Lower lobe of right lung (tissue), 2 donors: Measurements from ENCODE around the gene GPR21. TPM values are rescaled to one million over a fixed set of nuclear protein-coding genes. Genes with fewer than 3 reads are reported as not detected.

Experiments
- ATAC-seq, 2 donors: fragments of 200-7000 bp; cut with Tn5 transposase; one replicate each; pipeline ENCODE4 v1.9.1; 2020 to 2022; ENCODE audit warnings: mild to moderate bottlenecking in 2 of 2, moderate library complexity in 2 of 2
- DNase-seq: peaks from one replicate; pipeline ENCODE4 v3.0.0-alpha.2; 2020
- H3K27ac ChIP-seq: fragments of 200-600 bp; one replicate; pipeline ENCODE4 v1.8.0; 2022
- H3K27me3 ChIP-seq: fragments of 200-600 bp; one replicate; pipeline ENCODE4 v1.8.0; 2022; ENCODE audit warnings: low read depth
- H3K36me3 ChIP-seq: fragments of 200-600 bp; one replicate; pipeline ENCODE4 v1.8.0; 2022; ENCODE audit warnings: mild to moderate bottlenecking
- H3K4me1 ChIP-seq: fragments of 200-600 bp; one replicate; pipeline ENCODE4 v1.8.0; 2022
- H3K4me3 ChIP-seq: fragments of 200-600 bp; one replicate; pipeline ENCODE4 v1.8.0; 2022; ENCODE audit warnings: mild to moderate bottlenecking
- H3K9me3 ChIP-seq: fragments of 200-600 bp; one replicate; pipeline ENCODE4 v1.8.0; 2022
- CTCF ChIP-seq: fragments of 200-600 bp; IDR thresholded peaks from one replicate; pipeline ENCODE4 v1.8.0; 2022; ENCODE audit warnings: antibody characterized with exemption, mild to moderate bottlenecking
- intact Hi-C: fragments of 100-400 bp; cut with DNase I; formaldehyde crosslinking; loops from one replicate; pipeline ENCODE4 v1.11.0; 2022
- total RNA-seq: library from RNA; stranded (reverse); fragmentation: NEBNext Ultra II Directional; extraction: Animal tissue kit (Norgen Biotek cat#: 25700); gene quantifications from one replicate; pipeline ENCODE4 v1.2.1, GENCODE V29; 2021
- donor health status: DM: no; HTN: yes; CAD: no; lungs with severe emphysema.

GPR21 gene
- total RNA-seq, 1 donor from 2014 or later = 2.2 TPM

- peaks cover 27% of the 10 kb centered on the region for H3K36me3 ChIP-seq
- TF ChIP-seq CTCF = no peak
- no peaks in the 10 kb centered on the region for H3K27me3 ChIP-seq
- H3K4me1 ChIP-seq = peaks cover 21% of the 10 kb centered on the region
- intact Hi-C loops = no loop called here
- no peak overlapping the region for H3K27ac ChIP-seq
- ATAC-seq = peak; percentile 41 to 59
- no peak overlapping the region for H3K4me3 ChIP-seq
- no peaks in the 10 kb centered on the region for H3K9me3 ChIP-seq
- no peak for DNase-seq
These were observed 1.5 kb upstream of the GPR21 start for GRCh38 chr9:123031963-123032362.

- DNase-seq (no peak), ATAC-seq (peak in 1 of 2 donors; percentile 35)
- intact Hi-C loops = no loop called here
- no peak for TF ChIP-seq CTCF
- H3K27me3 ChIP-seq = no peaks in the 10 kb centered on the region
- H3K9me3 ChIP-seq = no peaks in the 10 kb centered on the region
- no peak overlapping the region for H3K27ac ChIP-seq
- peaks cover 15% of the 10 kb centered on the region for H3K4me1 ChIP-seq
- H3K4me3 ChIP-seq = peak overlapping the region; percentile 2
- H3K36me3 ChIP-seq = peaks cover 17% of the 10 kb centered on the region
These were observed 566 bp downstream of the GPR21 start for GRCh38 chr9:123033864-123034601.

GRCh38 chr9:123034881-123035510, 1.5 kb downstream of the GPR21 start:
- H3K4me3 ChIP-seq = peak overlapping the region; percentile 2

GRCh38 chr9:123035791-123036190, 2.3 kb downstream of the GPR21 start:
- ATAC-seq (no peak), DNase-seq (no peak)
- H3K36me3 ChIP-seq = peaks cover 9% of the 10 kb centered on the region
- no peak overlapping the region for H3K4me3 ChIP-seq
- H3K4me1 ChIP-seq = peaks cover 26% of the 10 kb centered on the region
- H3K27ac ChIP-seq = no peak overlapping the region
- intact Hi-C loops = no loop called here
- no peaks in the 10 kb centered on the region for H3K9me3 ChIP-seq
- TF ChIP-seq CTCF = no peak
- no peaks in the 10 kb centered on the region for H3K27me3 ChIP-seq

More at GRCh38 chr9:123034881-123035510, 1.5 kb downstream of the GPR21 start:
- H3K36me3 ChIP-seq = peaks cover 9% of the 10 kb centered on the region
- peaks cover 23% of the 10 kb centered on the region for H3K4me1 ChIP-seq
- no peaks in the 10 kb centered on the region for H3K27me3 ChIP-seq
- no peak for TF ChIP-seq CTCF
- no peak for DNase-seq
- intact Hi-C loops = no loop called here
- no peaks in the 10 kb centered on the region for H3K9me3 ChIP-seq
- ATAC-seq = no peak
- H3K27ac ChIP-seq = no peak overlapping the region

- intact Hi-C loops = no loop called here
- ATAC-seq (no peak), DNase-seq (no peak)
- Histone ChIP-seq H3K4me1 (peaks cover 22% of the 10 kb centered on the region), H3K27me3 (no peaks in the 10 kb centered on the region), H3K36me3 (peaks cover 9% of the 10 kb centered on the region), H3K4me3 (no peak overlapping the region), H3K27ac (no peak overlapping the region), H3K9me3 (no peaks in the 10 kb centered on the region)
- no peak for TF ChIP-seq CTCF
These were observed 3.6 kb downstream of the GPR21 start for GRCh38 chr9:123036893-123037545.
